Neural progenitor cell (in vitro differentiated cells): Measurements from ENCODE around the gene EDN1. TPM values are rescaled to one million over a fixed set of nuclear protein-coding genes. Genes with fewer than 3 reads are reported as not detected.
"Not testable (repeated sequence)": the region's sequence is repeated elsewhere in the genome, so short reads cannot be mapped to it uniquely, and the experiment has no call there.

Experiments
- DNase-seq: peaks from one replicate; pipeline ENCODE4 v3.0.0-alpha.2; 2016; ENCODE audit warnings: low spot score
- H2AFZ ChIP-seq: fragments of 200-600 bp; sonication (generic); replicated peaks from 2 replicates; pipeline ENCODE4 v1.6.1; 2016; ENCODE audit warnings: antibody characterized with exemption
- H3F3A ChIP-seq: fragments of 200-600 bp; sonication (generic); 2 replicates; pipeline ENCODE4 v1.6.1; 2016; ENCODE audit warnings: antibody characterized with exemption, low read depth
- H3K27ac ChIP-seq: fragments of 200-600 bp; sonication (generic); 2 replicates; pipeline ENCODE4 v1.5.1; 2016; ENCODE audit warnings: mild to moderate bottlenecking
- H3K27me3 ChIP-seq: fragments of 200-600 bp; sonication (generic); 2 replicates; pipeline ENCODE4 v1.6.1; 2016; ENCODE audit warnings: mild to moderate bottlenecking, moderate library complexity
- H3K36me3 ChIP-seq: fragments of 200-600 bp; sonication (generic); 2 replicates; pipeline ENCODE4 v1.5.1; 2016
- H3K4me1 ChIP-seq: fragments of 200-600 bp; sonication (generic); 2 replicates; pipeline ENCODE4 v1.6.1; 2016; ENCODE audit warnings: mixed run types
- H3K4me2 ChIP-seq: fragments of 200-600 bp; sonication (generic); 2 replicates; pipeline ENCODE4 v1.6.1; 2016
- H3K4me3 ChIP-seq: fragments of 200-600 bp; sonication (generic); 2 replicates; pipeline ENCODE4 v1.5.1; 2016
- H3K79me2 ChIP-seq: fragments of 200-600 bp; sonication (generic); 2 replicates; pipeline ENCODE4 v1.6.1; 2016; ENCODE audit warnings: low read depth
- H3K9ac ChIP-seq: fragments of 200-600 bp; sonication (generic); 2 replicates; pipeline ENCODE4 v1.6.1; 2016
- H3K9me3 ChIP-seq: fragments of 200-600 bp; sonication (generic); 2 replicates; pipeline ENCODE4 v1.5.1; 2016; ENCODE audit warnings: low read depth
- H4K20me1 ChIP-seq: fragments of 200-600 bp; sonication (generic); 2 replicates; pipeline ENCODE4 v1.6.1; 2016; ENCODE audit warnings: low read depth
- H3K27ac Mint-ChIP-seq: 3 replicates; pipeline ENCODE4 v1.8.0; 2021; ENCODE audit warnings: mixed read lengths
- H3K27me3 Mint-ChIP-seq: 2 replicates; pipeline ENCODE4 v1.8.0; 2022; ENCODE audit warnings: low read depth, mild to moderate bottlenecking, inconsistent platforms, moderate library complexity, mixed read lengths; ENCODE audit not compliant: insufficient read depth
- H3K36me3 Mint-ChIP-seq: 3 replicates; pipeline ENCODE4 v1.8.0; 2021; ENCODE audit warnings: mixed read lengths
- H3K4me1 Mint-ChIP-seq: 3 replicates; pipeline ENCODE4 v1.8.0; 2021; ENCODE audit warnings: mixed read lengths
- H3K4me3 Mint-ChIP-seq: 3 replicates; pipeline ENCODE4 v1.8.0; 2021; ENCODE audit warnings: mild to moderate bottlenecking, moderate library complexity, mixed read lengths
- H3K9me3 Mint-ChIP-seq: 3 replicates; pipeline ENCODE4 v1.8.0; 2020; ENCODE audit warnings: mixed read lengths
- EZH2 ChIP-seq: fragments of 200-600 bp; sonication (generic); IDR thresholded peaks from 2 replicates; pipeline ENCODE4 v1.6.1; 2017; ENCODE audit warnings: antibody characterized with exemption, mild to moderate bottlenecking, moderate library complexity
- EZH2phosphoT487 ChIP-seq: fragments of 200-600 bp; sonication (generic); IDR thresholded peaks from 2 replicates; pipeline ENCODE4 v1.6.1; 2017; ENCODE audit warnings: antibody characterized with exemption
- total RNA-seq: library from RNA; depleted of rRNA; stranded (reverse); fragments of >200 nt; gene quantifications from 2 replicates; pipeline ENCODE4 v1.2.3, GENCODE V29; 2015; ENCODE audit warnings: low replicate concordance
- TF ChIP-seq, protein P1 (sequence below): fragments of 200-600 bp; sonication (generic); IDR thresholded peaks from 2 replicates; pipeline ENCODE4 v1.5.1; 2017; ENCODE audit warnings: antibody characterized with exemption, mild to moderate bottlenecking

EDN1 gene
- total RNA-seq, 1 donor from 2014 or later = 2.9 TPM

DNA sequence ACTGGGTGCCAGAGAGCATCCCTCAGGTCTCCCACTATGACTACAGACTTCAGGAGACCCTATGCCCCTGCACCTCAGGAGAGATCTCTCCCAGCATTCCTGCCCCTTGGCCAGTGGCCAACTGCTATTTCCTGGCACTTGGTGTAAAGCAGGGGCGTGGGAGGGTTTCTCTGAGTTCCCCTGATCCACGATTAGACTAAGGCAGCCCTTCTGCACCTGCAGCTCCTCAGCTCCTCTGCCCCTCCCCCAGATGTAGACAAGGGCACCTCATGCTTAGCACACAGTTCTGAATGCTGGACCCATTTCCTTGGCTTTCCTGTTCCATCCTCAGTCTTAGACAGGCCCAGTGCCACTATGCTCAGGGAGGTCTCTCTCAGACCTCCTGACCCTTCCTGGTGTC lies 28.6 kb downstream of the EDN1 start:
- Histone ChIP-seq H4K20me1 (no peaks in the 10 kb centered on the region), H3K4me3 (no peak overlapping the region), H3F3A (no peaks in the 10 kb centered on the region), H3K36me3 (no peaks in the 10 kb centered on the region), H2AFZ (no peak overlapping the region), H3K4me2 (no peak overlapping the region), H3K9ac (no peak overlapping the region), H3K9me3 (peaks cover 16% of the 10 kb centered on the region), H3K27ac (no peak overlapping the region), H3K27me3 (no peaks in the 10 kb centered on the region), H3K4me1 (no peaks in the 10 kb centered on the region), H3K79me2 (no peaks in the 10 kb centered on the region)
- H3K27ac Mint-ChIP-seq = no peak overlapping the region
- H3K4me3 Mint-ChIP-seq = no peak overlapping the region
- H3K4me1 Mint-ChIP-seq = no peaks in the 10 kb centered on the region
- H3K27me3 Mint-ChIP-seq = peaks cover 5% of the 10 kb centered on the region
- H3K9me3 Mint-ChIP-seq = peaks cover 14% of the 10 kb centered on the region
- DNase-seq = no peak
- TF ChIP-seq, protein P1, sequence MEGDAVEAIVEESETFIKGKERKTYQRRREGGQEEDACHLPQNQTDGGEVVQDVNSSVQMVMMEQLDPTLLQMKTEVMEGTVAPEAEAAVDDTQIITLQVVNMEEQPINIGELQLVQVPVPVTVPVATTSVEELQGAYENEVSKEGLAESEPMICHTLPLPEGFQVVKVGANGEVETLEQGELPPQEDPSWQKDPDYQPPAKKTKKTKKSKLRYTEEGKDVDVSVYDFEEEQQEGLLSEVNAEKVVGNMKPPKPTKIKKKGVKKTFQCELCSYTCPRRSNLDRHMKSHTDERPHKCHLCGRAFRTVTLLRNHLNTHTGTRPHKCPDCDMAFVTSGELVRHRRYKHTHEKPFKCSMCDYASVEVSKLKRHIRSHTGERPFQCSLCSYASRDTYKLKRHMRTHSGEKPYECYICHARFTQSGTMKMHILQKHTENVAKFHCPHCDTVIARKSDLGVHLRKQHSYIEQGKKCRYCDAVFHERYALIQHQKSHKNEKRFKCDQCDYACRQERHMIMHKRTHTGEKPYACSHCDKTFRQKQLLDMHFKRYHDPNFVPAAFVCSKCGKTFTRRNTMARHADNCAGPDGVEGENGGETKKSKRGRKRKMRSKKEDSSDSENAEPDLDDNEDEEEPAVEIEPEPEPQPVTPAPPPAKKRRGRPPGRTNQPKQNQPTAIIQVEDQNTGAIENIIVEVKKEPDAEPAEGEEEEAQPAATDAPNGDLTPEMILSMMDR = no peak
- TF ChIP-seq EZH2 (no peak), EZH2phosphoT487 (no peak)
- no peaks in the 10 kb centered on the region for H3K36me3 Mint-ChIP-seq

DNA sequence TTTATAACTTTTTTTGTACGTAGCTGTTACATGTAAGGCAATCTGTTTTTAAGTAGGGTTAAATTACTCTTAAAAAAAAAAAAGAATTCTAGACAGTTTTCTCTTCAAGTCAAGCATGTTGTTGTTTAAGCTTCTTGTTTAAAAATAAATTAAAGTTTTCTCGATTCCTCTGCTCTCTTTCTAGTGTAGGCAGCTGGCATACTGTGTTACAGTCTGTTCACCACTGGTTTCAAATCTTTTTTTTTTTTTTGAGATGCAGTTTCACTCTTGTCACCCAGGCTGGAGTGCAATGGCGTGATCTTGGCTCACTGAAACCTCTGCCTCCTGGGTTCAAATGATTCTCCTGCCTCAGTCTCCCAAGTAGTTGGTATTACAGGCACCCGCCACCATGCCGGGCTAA lies 29.9 kb downstream of the EDN1 start:
- not testable (repeated sequence) for H4K20me1 ChIP-seq, H3K36me3 ChIP-seq, H3K4me3 Mint-ChIP-seq, DNase-seq, H2AFZ ChIP-seq, H3K27me3 Mint-ChIP-seq, H3K27me3 ChIP-seq, H3K4me3 ChIP-seq, H3K36me3 Mint-ChIP-seq, H3K27ac ChIP-seq, H3K9ac ChIP-seq, H3K27ac Mint-ChIP-seq, H3K4me1 Mint-ChIP-seq, H3K79me2 ChIP-seq, H3K4me2 ChIP-seq
- H3K4me1 ChIP-seq = peaks cover 11% of the 10 kb centered on the region
- peaks cover 16% of the 10 kb centered on the region for H3K9me3 ChIP-seq
- H3F3A ChIP-seq = peaks cover 11% of the 10 kb centered on the region
- H3K9me3 Mint-ChIP-seq = peaks cover 14% of the 10 kb centered on the region

DNA sequence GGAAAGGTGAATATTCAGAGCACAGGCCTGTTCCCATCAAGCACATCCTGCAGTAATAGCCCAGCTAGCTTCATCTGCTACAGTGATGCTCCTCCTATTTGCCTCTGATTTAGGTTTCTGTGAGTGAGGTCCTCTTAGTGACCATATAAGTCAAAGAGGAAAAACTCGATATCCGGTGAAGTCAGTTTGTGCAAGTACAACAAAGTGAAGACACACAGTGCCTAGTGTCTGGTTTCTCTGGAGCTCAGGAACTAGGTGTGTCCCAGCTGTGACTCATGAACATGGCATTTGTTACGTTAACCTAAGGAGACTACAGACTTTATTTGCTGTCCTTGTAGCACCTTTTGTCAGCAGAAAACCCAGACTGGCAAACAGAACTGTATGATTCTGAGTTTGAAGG lies 33.9 kb downstream of the EDN1 start:
- Histone ChIP-seq H3K79me2 (no peaks in the 10 kb centered on the region), H3K36me3 (no peaks in the 10 kb centered on the region), H3K4me3 (no peak overlapping the region), H3K9ac (no peak overlapping the region), H3K9me3 (no peaks in the 10 kb centered on the region), H3K27me3 (no peaks in the 10 kb centered on the region), H4K20me1 (no peaks in the 10 kb centered on the region), H2AFZ (no peak overlapping the region), H3K4me2 (no peak overlapping the region), H3F3A (peaks cover 19% of the 10 kb centered on the region), H3K27ac (no peak overlapping the region), H3K4me1 (peaks cover 14% of the 10 kb centered on the region)
- DNase-seq = no peak
- Mint-ChIP-seq H3K27me3 (no peaks in the 10 kb centered on the region), H3K4me3 (no peak overlapping the region), H3K27ac (no peak overlapping the region), H3K36me3 (no peaks in the 10 kb centered on the region), H3K9me3 (peaks cover 6% of the 10 kb centered on the region), H3K4me1 (no peaks in the 10 kb centered on the region)
- TF ChIP-seq, protein P1 = no peak
- TF ChIP-seq EZH2 (no peak), EZH2phosphoT487 (no peak)

DNA sequence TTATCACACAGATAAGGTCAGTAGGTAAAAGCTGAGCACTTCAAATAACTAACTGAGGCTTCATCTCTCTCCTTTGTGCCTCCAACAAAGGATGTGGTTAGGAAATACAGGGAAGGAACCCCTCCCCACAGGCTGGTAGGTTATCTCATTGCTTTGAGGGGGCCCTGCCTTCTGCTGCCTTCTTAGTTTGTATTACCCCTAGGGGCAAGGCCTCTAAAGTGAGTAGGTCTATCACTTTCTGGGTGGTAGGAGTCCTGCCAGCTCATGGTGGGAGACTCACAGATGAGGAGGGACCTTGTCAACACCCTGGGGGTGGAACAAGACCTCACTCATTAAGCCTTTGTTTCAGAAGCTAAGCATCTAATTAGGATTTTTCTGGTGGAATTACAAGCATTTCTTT lies 34.6 kb downstream of the EDN1 start:
- Histone ChIP-seq H3K79me2 (no peaks in the 10 kb centered on the region), H3K27me3 (no peaks in the 10 kb centered on the region), H3K4me2 (no peak overlapping the region), H3K9me3 (no peaks in the 10 kb centered on the region), H3K27ac (no peak overlapping the region), H3K9ac (no peak overlapping the region), H3F3A (peaks cover 19% of the 10 kb centered on the region), H2AFZ (no peak overlapping the region), H4K20me1 (no peaks in the 10 kb centered on the region), H3K4me1 (peaks cover 14% of the 10 kb centered on the region), H3K4me3 (no peak overlapping the region), H3K36me3 (no peaks in the 10 kb centered on the region)
- Mint-ChIP-seq H3K9me3 (peaks cover 1% of the 10 kb centered on the region), H3K27ac (peak overlapping the region; percentile 67), H3K36me3 (no peaks in the 10 kb centered on the region), H3K4me1 (no peaks in the 10 kb centered on the region), H3K4me3 (no peak overlapping the region), H3K27me3 (no peaks in the 10 kb centered on the region)
- TF ChIP-seq EZH2phosphoT487 (no peak), EZH2 (no peak)
- TF ChIP-seq, protein P1 = no peak
- DNase-seq = no peak
